ENCODE results near the gene ESCO1.

The ESCO1 gene

DNA sequence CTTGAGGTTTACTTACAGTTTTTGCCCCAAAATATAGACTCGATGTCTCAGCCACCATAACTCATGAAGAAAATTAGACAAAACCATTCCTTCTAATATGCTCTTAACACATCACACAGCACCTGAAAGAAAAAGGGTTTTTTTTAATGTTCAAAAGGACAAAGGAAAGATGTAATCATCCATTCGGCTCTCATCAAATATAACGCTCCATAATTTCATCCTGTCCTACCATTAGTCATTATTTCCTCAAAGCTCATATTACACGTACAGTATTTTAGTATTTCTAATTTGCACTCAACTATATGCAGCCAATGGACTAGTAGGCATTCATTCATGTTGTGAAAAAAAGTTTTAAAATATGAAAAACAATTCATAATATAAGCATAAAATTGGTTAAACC lies 24.8 kb downstream of the ESCO1 start:
- no peak for DNase-seq

DNA sequence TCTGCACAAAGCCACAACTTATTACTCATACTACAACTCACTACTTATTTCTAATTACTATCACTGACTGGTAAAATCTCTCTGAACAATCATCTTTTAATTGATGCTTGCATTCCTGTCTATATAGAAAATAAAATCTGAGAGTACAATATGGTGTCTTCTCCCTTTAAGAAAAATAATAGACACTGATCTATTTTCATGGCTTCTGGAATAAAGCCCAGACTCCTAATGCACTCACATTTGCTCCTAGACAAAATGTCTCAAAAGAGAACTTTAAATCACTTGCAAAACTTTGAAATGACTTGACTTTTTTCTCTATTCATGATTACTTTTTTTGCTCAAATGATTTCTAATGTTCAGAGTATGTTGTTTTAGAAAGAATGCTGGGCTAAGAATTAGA lies 28.7 kb downstream of the ESCO1 start:
- DNase-seq = no peak

DNA sequence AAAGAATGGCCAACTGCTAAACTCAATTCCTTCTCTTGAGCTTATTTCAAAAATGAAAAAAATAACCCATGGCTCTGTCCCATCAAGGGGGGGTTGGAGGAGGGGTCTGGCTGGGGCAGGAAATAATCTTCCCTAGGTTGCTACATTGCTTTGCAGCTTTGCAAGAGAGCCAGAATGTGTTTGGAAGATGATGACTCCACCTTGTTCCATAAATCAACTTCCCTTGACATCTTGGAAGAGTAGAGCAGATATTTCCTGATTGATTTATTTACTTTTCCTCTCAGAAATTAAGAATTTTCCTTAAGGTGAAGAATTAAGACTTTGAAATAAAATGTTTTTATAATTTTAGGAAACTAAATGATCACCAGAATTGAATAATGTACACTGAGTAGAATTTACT lies 41.3 kb downstream of the ESCO1 start:
- no peak for DNase-seq

DNA sequence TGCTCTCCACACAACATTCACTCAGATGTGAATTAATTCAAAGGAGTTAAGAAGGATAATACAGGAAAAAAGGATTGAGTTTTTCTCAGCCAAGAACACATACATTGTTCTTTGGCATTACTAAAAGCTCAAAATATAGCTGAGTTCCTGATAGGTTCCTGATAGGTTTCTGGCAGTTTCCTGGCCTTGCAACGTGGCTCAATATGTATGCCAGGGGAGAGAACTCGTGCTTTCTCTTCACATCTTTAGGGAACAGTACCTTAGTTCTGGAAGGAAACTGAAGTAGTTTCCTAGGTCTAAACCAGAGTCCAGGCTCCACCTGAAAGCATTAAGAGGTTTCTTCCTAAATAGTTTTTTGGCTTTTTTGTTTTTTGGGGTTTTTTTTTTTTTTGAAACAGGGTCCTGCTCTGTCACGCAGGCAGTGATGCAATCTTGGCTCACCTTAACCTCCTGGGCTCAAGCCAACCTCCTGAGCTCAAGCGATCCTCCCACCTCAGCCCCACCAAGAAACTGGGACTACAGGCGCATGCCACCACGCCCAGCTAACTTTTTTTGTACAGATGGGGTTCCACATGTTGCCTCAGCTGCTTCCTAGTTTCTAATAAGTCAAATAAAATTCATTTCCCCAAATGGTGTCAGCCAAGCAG lies 42.8 kb downstream of the ESCO1 start:
- no peak for DNase-seq

DNA sequence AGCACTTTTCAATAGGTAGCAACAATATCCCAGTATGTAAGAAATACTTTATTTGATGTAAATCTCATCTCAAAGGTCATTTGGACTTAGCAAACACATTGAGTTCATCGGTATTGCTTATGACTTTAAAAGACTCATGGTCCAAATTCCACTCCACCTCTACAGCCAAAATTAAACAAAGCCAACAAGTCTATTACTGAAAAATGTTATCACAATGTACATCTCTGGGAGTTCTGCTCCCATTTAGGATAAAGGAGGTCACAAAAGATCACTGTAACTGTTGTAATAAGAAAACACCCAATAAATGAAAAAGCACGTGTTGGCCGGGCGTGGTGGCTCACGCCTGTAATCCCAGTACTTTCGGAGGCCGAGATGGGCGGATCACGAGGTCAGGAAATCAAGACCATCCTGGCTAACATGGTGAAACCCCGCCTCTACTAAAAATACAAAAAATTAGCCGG lies 50.0 kb downstream of the ESCO1 start:
- no peak for DNase-seq

GRCh38 chr18:21548647-21549046 lies 51.9 kb downstream of the ESCO1 start:
- DNase-seq = no peak

- DNase-seq = no peak
Observed at GRCh38 chr18:21546423-21546822, 54.1 kb downstream of the ESCO1 start.

GRCh38 chr18:21538230-21538629 lies 62.3 kb downstream of the ESCO1 start:
- DNase-seq = no peak

DNA sequence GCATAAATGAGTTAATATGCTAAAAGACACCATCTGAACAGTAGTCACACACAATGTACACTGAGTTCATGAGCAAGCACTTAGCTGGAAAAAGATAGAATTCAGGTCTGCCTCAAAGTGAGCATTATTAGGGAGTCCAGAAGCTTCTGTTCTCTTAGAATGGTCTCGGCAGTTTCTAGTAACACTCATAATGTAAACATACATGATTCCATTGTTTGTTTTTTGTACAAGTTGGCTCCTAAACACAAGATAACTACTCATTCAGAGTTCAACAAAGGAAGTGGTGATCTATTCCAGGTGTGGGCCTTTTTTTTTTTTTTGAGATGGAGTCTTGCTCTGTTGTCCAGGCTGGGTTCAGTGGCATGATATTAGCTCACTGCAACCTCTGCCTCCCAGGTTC lies 66.2 kb downstream of the ESCO1 start:
- DNase-seq = no peak

DNA sequence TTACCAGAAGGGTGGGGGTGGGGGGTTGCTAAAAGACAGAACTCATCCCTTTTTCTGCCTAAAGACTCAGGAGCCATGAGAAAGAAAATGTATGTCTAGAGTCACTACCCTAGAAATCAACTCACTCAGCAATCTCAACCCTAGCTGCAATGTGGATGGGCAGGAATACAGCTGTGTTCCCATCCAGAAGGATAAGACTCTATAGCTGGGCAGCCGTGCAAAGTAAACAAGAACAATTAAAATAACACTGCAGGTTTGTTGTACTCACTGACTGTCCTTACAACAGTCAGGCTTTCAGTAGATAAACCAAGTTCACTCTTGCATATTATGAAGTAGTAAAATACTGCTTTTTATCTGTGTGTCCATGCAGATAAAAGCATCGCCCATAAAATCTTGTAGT lies 74.0 kb downstream of the ESCO1 start:
- no peak for DNase-seq

- no peak for DNase-seq
Observed at GRCh38 chr18:21525916-21526315, 74.6 kb downstream of the ESCO1 start.

DNA sequence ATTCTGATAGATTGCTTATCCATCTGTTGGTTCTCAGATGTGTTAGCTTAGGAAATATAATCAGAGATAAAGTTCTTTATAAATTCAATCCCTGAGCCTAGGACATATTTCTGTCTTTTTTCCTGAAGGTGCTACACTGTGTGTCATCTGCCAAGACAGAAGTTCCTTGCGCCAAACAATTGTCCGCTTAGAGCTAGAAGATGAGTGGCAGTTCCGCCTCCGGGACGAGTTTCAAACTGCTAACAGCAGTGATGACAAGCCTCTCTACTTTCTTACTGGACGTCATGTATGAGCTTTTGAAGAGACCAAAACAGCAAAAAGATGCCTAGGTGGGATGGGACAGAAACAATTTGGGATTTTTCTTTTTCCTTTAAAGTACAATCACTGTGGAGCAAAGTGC lies 78.0 kb downstream of the ESCO1 start:
- DNase-seq = no peak

- DNase-seq = no peak
Observed at GRCh38 chr18:21513741-21514140, 86.8 kb downstream of the ESCO1 start.

- no peak for DNase-seq
Observed at GRCh38 chr18:21513292-21513691, 87.2 kb downstream of the ESCO1 start.

DNA sequence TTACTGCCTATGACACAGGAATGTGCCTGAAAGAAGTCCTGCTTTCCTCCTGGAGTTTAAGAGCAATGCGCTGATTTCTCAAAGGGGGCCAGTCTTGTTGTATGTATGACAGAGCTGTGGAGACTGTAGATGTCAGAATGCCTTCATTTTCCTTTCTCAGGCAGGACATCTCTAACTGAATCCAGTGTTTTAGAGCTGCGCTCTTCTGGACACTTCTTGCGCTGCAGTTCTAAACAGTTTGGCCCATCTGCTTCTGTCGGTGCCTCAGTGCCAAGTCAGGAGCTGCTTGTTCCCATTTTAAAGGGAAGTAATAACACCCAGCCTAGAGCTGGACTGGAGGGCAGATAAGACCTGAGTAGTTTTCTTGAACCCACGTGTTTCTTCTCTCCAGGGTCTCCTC lies 91.4 kb downstream of the ESCO1 start:
- DNase-seq = peak; percentile 7

DNA sequence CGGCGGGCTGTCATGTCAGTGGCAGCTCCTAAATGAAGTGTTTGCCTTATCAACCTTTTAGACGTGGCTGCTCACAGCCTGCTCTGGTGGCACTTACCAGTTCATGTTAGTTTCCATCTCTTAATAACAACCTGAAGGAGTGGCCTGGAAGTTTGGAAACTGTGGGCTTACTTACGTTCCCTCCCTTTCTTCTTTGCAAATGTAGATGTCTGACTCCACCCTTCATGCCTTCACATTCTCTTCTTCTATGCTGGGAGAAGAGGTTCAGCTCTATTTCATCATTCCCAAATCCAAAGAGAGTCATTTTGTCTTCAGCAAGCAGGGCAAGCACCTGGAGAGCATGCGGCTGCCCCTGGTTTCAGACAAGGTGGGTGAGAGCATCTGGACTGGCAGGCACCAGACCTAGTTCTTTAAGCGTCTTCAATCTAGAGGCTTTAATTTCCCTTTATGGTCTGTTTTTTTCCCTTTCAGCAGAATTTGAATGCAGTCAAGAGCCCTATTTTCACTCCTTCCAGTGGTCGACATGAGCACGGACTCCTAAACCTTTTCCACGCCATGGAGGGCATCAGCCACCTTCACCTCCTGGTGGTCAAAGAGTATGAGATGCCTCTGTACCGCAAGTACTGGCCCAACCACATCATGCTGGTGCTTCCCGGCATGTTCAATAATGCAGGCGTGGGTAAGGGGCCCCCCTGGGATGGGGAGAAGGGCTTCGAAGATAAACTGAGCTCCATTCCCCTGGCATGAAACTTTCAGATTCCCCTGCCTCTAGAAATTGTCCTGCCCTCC lies 92.4 kb downstream of the ESCO1 start:
- no peak for DNase-seq

GRCh38 chr18:21502661-21503060 lies 97.8 kb downstream of the ESCO1 start:
- no peak for DNase-seq

GRCh38 chr18:21499997-21500396 lies 100.5 kb downstream of the ESCO1 start:
- DNase-seq = no peak

DNA sequence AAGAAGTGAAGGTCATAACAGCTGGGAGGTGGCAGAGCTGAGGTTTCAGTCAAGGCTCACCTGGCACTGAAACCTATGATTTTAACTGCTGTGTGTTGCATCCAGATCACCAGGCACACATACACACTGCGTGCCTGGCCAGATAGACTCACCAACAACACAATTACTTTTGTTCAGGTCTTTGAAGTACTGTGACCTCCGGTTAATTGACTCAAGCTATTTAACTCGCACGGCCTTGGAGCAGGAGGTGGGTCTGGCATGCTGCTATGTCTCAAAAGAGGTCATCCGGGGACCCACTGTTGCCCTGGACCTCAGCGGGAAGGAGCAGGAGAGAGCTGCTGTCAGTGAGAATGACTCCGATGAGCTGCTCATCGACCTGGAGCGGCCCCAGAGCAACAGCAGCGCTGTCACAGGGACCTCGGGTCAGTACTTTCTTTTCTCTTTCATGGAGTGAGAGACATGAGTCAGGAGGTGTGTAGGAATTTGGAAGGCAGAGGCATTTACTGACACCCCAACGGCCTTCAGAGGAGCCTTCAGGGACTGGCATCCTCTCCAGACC lies 104.1 kb downstream of the ESCO1 start:
- no peak for DNase-seq

DNA sequence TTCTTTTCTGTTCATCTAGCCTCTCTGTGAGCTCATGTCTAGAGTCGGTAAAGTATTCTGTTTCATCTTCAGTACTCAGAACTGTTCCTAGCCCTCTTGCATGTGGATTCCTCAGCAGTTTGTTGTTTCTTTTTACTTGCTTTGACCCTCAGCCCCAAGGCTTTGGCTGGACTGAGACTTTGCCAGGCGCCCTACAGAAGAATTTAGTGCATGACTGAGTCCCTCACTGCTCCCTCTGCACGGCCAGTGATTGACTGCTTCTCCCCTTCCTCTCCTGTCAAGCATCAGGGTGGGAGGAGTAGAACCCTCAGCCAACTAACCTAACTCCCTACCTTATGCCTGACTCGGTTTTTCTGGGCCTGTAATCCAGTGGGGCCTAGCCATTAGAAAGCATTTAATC lies 109.8 kb downstream of the ESCO1 start:
- DNase-seq = no peak

DNA sequence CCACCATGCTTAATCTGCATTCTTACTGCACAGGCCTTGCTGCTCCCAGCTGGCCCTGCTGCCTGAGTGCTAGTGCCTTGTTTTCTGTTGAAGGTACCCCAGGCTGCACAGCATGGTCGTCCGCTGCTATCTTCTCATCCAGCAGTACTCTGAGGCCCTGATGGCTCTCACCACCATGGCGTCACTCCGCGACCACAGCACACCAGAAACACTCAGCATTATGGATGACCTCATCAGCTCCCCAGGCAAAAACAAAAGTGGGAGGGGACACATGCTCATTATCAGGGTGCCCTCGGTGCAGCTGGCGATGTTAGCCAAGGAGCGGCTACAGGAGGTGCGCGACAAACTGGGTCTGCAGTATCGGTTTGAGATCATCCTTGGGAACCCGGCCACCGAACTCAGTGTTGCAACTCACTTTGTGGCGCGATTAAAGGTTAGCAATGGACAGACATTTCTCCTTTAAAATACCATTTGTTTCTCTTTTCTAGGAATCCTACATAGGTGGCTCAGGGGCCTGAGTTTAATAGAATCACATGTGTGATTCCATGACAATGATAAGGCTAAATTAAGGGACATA lies 110.5 kb downstream of the ESCO1 start:
- DNase-seq = no peak

DNA sequence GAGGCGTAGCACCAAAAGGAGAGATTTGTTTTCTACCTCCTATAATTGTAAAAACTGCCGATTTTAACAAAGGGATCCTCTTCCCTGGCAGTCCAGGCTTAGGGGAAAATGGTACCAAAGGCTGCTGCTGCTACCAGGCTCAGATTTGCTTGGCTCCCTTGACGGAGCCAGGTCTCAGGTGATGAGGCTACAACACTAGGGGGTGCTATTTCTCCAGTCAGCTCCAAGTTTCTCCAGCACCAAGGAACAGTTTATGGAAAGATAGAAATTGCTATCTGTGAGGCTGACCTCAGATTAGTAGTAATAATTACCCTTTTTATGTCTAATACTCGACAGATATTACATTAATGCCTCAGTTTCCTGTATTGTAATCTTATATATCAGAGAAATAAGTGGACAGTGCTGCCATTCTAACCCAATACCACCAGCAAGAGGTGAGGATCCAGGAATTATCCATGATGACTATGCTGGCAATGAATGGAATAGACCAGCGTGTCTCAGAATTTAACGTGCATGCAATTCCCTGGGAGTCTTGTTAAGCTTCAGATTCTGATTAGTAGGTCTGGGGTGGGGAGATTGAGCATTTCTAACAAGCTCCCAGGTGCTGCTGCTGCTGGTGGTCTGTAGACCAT lies 111.3 kb downstream of the ESCO1 start:
- DNase-seq = peak; percentile 83

- DNase-seq = no peak
Observed at GRCh38 chr18:21486905-21487437, 113.5 kb downstream of the ESCO1 start.

All from NCI-H82 (cell line).